H9 (cell line): ENCODE data around the gene CCT3. TPM values are rescaled to one million over a fixed set of nuclear protein-coding genes. Genes with fewer than 3 reads are reported as not detected.

Experiments used
- DNase-seq: peaks from one replicate; pipeline ENCODE4 v3.0.0-alpha.2; 2017
- H2AFZ ChIP-seq: one replicate; pipeline ENCODE4 v1.6.1; 2013; ENCODE audit warnings: mild to moderate bottlenecking, low read length, control low read depth, moderate library complexity
- H2AK5ac ChIP-seq: 2 replicates; pipeline ENCODE4 v1.6.1; 2013; ENCODE audit warnings: low read length, control low read depth, mixed read lengths; ENCODE audit not compliant: insufficient read length
- H2BK120ac ChIP-seq: one replicate; pipeline ENCODE4 v1.6.1; 2013; ENCODE audit warnings: low read depth, mild to moderate bottlenecking, low read length, control low read depth, inconsistent platforms; ENCODE audit not compliant: poor library complexity, severe bottlenecking
- H2BK12ac ChIP-seq: 2 replicates; pipeline ENCODE4 v1.6.1; 2013; ENCODE audit warnings: low read length, control low read depth, mixed read lengths, low read depth; ENCODE audit not compliant: insufficient read length
- H2BK15ac ChIP-seq: 2 replicates; pipeline ENCODE4 v1.6.1; 2013; ENCODE audit warnings: low read depth, low read length, control low read depth
- H2BK20ac ChIP-seq: one replicate; pipeline ENCODE4 v1.6.1; 2013; ENCODE audit warnings: low read depth, mild to moderate bottlenecking, low read length, control low read depth, inconsistent platforms; ENCODE audit not compliant: poor library complexity, severe bottlenecking
- H2BK5ac ChIP-seq: 2 replicates; pipeline ENCODE4 v1.6.1; 2013; ENCODE audit warnings: low read length, control low read depth, mixed read lengths; ENCODE audit not compliant: insufficient read length
- H3K14ac ChIP-seq: 2 replicates; pipeline ENCODE4 v1.6.1; 2013; ENCODE audit warnings: low read length, control low read depth; ENCODE audit not compliant: insufficient read depth
- H3K18ac ChIP-seq: 2 replicates; pipeline ENCODE4 v1.6.1; 2013; ENCODE audit warnings: low read depth, mild to moderate bottlenecking, mixed read lengths, low read length, control low read depth; ENCODE audit not compliant: insufficient read length
- H3K23ac ChIP-seq: 2 replicates; pipeline ENCODE4 v1.6.1; 2013; ENCODE audit warnings: low read length, control low read depth, mixed read lengths, low read depth; ENCODE audit not compliant: insufficient read length
- H3K23me2 ChIP-seq: 2 replicates; pipeline ENCODE4 v1.6.1; 2013; ENCODE audit warnings: low read depth, mild to moderate bottlenecking, mixed read lengths, low read length, control low read depth; ENCODE audit not compliant: insufficient read length, poor library complexity, severe bottlenecking
- H3K27ac ChIP-seq: 2 replicates; pipeline ENCODE4 v1.5.1; 2013; ENCODE audit warnings: low read length, control low read depth, mixed read lengths, low read depth; ENCODE audit not compliant: insufficient read length
- H3K27me3 ChIP-seq: 2 replicates; pipeline ENCODE4 v1.6.1; 2013; ENCODE audit warnings: low read length, control low read depth, inconsistent platforms; ENCODE audit not compliant: insufficient read depth
- H3K4ac ChIP-seq: 2 replicates; pipeline ENCODE4 v1.6.1; 2013; ENCODE audit warnings: low read depth, mild to moderate bottlenecking, control low read depth, inconsistent platforms, low read length, moderate library complexity
- H3K4me1 ChIP-seq: 2 replicates; pipeline ENCODE4 v1.6.1; 2013; ENCODE audit warnings: low read length, control low read depth, inconsistent platforms; ENCODE audit not compliant: insufficient read depth
- H3K4me2 ChIP-seq: 2 replicates; pipeline ENCODE4 v1.6.1; 2013; ENCODE audit warnings: low read length, control low read depth, mixed read lengths; ENCODE audit not compliant: insufficient read length, insufficient read depth
- H3K56ac ChIP-seq: 2 replicates; pipeline ENCODE4 v1.6.1; 2013; ENCODE audit warnings: low read depth, mild to moderate bottlenecking, mixed read lengths, low read length, control low read depth; ENCODE audit not compliant: insufficient read length
- H3K79me1 ChIP-seq: 2 replicates; pipeline ENCODE4 v1.6.1; 2013; ENCODE audit warnings: low read depth, mild to moderate bottlenecking, moderate library complexity, low read length, control low read depth, inconsistent platforms; ENCODE audit not compliant: insufficient read depth, poor library complexity, severe bottlenecking
- H3K79me2 ChIP-seq: 2 replicates; pipeline ENCODE4 v1.6.1; 2013; ENCODE audit warnings: low read length, control low read depth, inconsistent platforms; ENCODE audit not compliant: insufficient read depth
- H3K9ac ChIP-seq: 2 replicates; pipeline ENCODE4 v1.6.1; 2013; ENCODE audit warnings: low read length, control low read depth, mixed read lengths; ENCODE audit not compliant: insufficient read length; ENCODE audit errors: extremely low read depth
- H3K9me3 ChIP-seq: one replicate; pipeline ENCODE4 v1.6.1; 2013; ENCODE audit warnings: low read depth, low read length, inconsistent platforms; ENCODE audit not compliant: control insufficient read depth
- H3T11ph ChIP-seq: one replicate; pipeline ENCODE4 v1.6.1; 2013; ENCODE audit warnings: mild to moderate bottlenecking, low read length, control low read depth, inconsistent platforms
- H4K20me1 ChIP-seq: one replicate; pipeline ENCODE4 v1.6.1; 2013; ENCODE audit not compliant: control insufficient read depth, insufficient read length, insufficient read depth
- H4K5ac ChIP-seq: 2 replicates; pipeline ENCODE4 v1.6.1; 2013; ENCODE audit warnings: low read depth, mild to moderate bottlenecking, mixed read lengths, low read length, control low read depth; ENCODE audit not compliant: insufficient read length
- H4K8ac ChIP-seq: replicated peaks from 2 replicates; pipeline ENCODE4 v1.6.1; 2013; ENCODE audit warnings: low read length, control low read depth, mixed read lengths, low read depth; ENCODE audit not compliant: insufficient read length
- H4K91ac ChIP-seq: 2 replicates; pipeline ENCODE4 v1.6.1; 2013; ENCODE audit warnings: low read depth, mild to moderate bottlenecking, moderate library complexity, mixed read lengths, low read length, control low read depth; ENCODE audit not compliant: insufficient read length
- H3K27ac Mint-ChIP-seq, 3 experiments: 2 replicates in 2 of 3; 3 replicates in 1 of 3; pipeline ENCODE4 v1.8.0; 2020 to 2021; ENCODE audit warnings: mixed read lengths in 3 of 3, mild to moderate bottlenecking in 1 of 3, moderate library complexity in 1 of 3
- H3K27me3 Mint-ChIP-seq: 2 replicates; pipeline ENCODE4 v1.8.0; 2021; ENCODE audit warnings: low read depth, mild to moderate bottlenecking, moderate library complexity, mixed read lengths
- H3K36me3 Mint-ChIP-seq, 3 experiments: 2 replicates in 2 of 3; 3 replicates in 1 of 3; pipeline ENCODE4 v1.8.0; 2020 to 2021; ENCODE audit warnings: low read depth in 3 of 3, mixed read lengths in 3 of 3; ENCODE audit not compliant: insufficient read depth in 1 of 3
- H3K4me1 Mint-ChIP-seq, 2 experiments: 2 replicates each; pipeline ENCODE4 v1.8.0; 2020; ENCODE audit warnings: mixed read lengths in 2 of 2
- H3K4me3 Mint-ChIP-seq, 2 experiments: 2 replicates in 1 of 2; 3 replicates in 1 of 2; pipeline ENCODE4 v1.8.0; 2020 to 2021; ENCODE audit warnings: mild to moderate bottlenecking in 2 of 2, mixed read lengths in 2 of 2, moderate library complexity in 1 of 2
- H3K9me3 Mint-ChIP-seq, 2 experiments: 2 replicates in 1 of 2; 3 replicates in 1 of 2; pipeline ENCODE4 v1.8.0; 2020; ENCODE audit warnings: mild to moderate bottlenecking in 2 of 2, mixed read lengths in 2 of 2, moderate library complexity in 1 of 2
- WGBS: extraction: QIAGEN DNeasy Blood & Tissue Kit; methylation state at CpG from one replicate; pipeline ENCODE4 v1.1.7; 2013; ENCODE audit warnings: missing lambda C conversion rate, low lambda C conversion rate, mixed read lengths; ENCODE audit not compliant: insufficient read length; ENCODE audit errors: extremely low coverage; 5-methylcytosine and 5-hydroxymethylcytosine counted together
- total RNA-seq: library from RNA; stranded (reverse); gene quantifications from 2 replicates; pipeline ENCODE4 v1.2.1, GENCODE V29; 2021
- TF ChIP-seq, protein P1 (sequence below): fragments of 200-600 bp; sonication (generic); conservative IDR thresholded peaks from 3 replicates; pipeline ENCODE4 v1.8.0; 2021; ENCODE audit warnings: antibody characterized with exemption, mild to moderate bottlenecking

The CCT3 gene
- total RNA-seq, 1 experiment from 2014 or later, result 524 TPM

DNA sequence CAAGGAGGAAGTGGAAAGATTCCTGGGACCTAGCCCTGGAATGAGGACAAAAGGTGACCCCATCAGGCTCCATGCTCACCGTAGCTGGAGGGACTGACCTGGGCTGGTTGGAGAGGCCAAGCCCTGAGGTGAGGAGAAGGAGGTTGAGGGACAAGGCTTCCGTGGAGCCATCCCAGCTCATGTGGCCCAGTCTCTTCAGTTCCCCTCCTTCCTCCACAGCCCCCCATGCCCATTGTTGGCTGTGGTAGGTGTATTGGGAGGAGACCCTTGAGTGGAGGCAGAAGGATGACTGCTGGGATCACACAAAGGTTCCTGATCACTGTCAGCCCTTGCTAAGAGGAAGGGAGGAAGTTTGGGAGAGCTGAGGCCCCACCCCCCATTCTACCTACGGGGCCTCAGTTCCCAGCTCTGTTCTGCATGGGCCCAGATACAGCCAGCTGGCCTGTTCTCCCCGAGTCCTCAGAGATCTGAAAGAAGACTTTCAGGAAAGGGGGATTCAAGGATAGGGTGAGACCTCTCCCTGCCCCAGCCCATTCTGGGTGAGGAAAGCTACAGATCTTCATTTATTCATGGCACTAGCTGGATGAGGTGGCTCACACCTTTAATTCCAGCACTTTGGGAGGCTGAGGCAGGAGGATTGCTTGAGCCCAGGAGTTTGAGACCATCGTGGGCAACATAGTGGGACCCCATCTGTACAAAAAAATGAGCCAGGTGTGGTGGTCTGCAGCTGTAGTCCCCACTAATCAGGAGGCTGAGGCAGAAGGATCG, 48.2 kb upstream of the CCT3 start:
- H3K79me2 ChIP-seq, result no peaks in the 10 kb centered on the region
- no peak overlapping the region for H2BK12ac ChIP-seq
- H4K5ac ChIP-seq, result no peak overlapping the region
- no peak overlapping the region for H4K91ac ChIP-seq
- H3K4me1 ChIP-seq, result no peaks in the 10 kb centered on the region; the same call in 1 of the 2 replicates
- H3K4me2 ChIP-seq, result no peak overlapping the region
- H3K27ac ChIP-seq, result no peak overlapping the region
- H2BK20ac ChIP-seq, result no peak overlapping the region
- no peak overlapping the region for H3K23ac ChIP-seq
- H2BK5ac ChIP-seq, result no peak overlapping the region
- no CpG with 5 or more reads among the region's 6 CpGs for WGBS
- H3K79me1 ChIP-seq, result no peaks in the 10 kb centered on the region
- Mint-ChIP-seq H3K9me3 (no peaks in the 10 kb centered on the region), H3K27me3 (peaks cover 55% of the 10 kb centered on the region), H3K4me1 (peaks cover 38 to 45% of the 10 kb centered on the region in 2 experiments), H3K27ac (no peak overlapping the region), H3K4me3 (no peak overlapping the region), H3K36me3 (no peaks in the 10 kb centered on the region; a peak in 2 of 7 replicates)
- no peak overlapping the region for H2BK15ac ChIP-seq
- H2AFZ ChIP-seq, result no peak overlapping the region
- no peaks in the 10 kb centered on the region for H3K9me3 ChIP-seq
- H3T11ph ChIP-seq, result no peak overlapping the region
- no peak overlapping the region for H3K56ac ChIP-seq
- H4K20me1 ChIP-seq, result no peaks in the 10 kb centered on the region
- no peak overlapping the region for H3K18ac ChIP-seq
- peaks cover 6% of the 10 kb centered on the region for H3K23me2 ChIP-seq
- no peak for DNase-seq
- no peak overlapping the region for H4K8ac ChIP-seq
- H3K14ac ChIP-seq, result no peak overlapping the region
- no peak overlapping the region for H2AK5ac ChIP-seq
- no peak overlapping the region for H3K4ac ChIP-seq
- peaks cover 4% of the 10 kb centered on the region; the same call in 1 of the 2 replicates for H3K27me3 ChIP-seq
- no peak overlapping the region for H3K9ac ChIP-seq
- H2BK120ac ChIP-seq, result no peak overlapping the region
- TF ChIP-seq, protein P1, sequence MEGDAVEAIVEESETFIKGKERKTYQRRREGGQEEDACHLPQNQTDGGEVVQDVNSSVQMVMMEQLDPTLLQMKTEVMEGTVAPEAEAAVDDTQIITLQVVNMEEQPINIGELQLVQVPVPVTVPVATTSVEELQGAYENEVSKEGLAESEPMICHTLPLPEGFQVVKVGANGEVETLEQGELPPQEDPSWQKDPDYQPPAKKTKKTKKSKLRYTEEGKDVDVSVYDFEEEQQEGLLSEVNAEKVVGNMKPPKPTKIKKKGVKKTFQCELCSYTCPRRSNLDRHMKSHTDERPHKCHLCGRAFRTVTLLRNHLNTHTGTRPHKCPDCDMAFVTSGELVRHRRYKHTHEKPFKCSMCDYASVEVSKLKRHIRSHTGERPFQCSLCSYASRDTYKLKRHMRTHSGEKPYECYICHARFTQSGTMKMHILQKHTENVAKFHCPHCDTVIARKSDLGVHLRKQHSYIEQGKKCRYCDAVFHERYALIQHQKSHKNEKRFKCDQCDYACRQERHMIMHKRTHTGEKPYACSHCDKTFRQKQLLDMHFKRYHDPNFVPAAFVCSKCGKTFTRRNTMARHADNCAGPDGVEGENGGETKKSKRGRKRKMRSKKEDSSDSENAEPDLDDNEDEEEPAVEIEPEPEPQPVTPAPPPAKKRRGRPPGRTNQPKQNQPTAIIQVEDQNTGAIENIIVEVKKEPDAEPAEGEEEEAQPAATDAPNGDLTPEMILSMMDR, result no peak
